Endothelial cell of umbilical vein (primary cell): ENCODE measurements around the gene CCK. TPM values are rescaled to one million over a fixed set of nuclear protein-coding genes. Genes with fewer than 3 reads are reported as not detected.
"Not testable (repeated sequence)": the region's sequence is repeated elsewhere in the genome, so short reads cannot be mapped to it uniquely, and the experiment has no call there.

Experiments used
- BruUV-seq: library from RNA; stranded (reverse); fragments of 400-500 nt; replicated peaks from 2 replicates; lab custom pipeline; 2021; lab: Mats Ljungman, UMichigan
- CTCF ChIA-PET: fragments of 300-600, 350-600 bp; sonication (Branson Sonifier 250); formaldehyde crosslinking; loops from one replicate; lab custom pipeline; 2021; ENCODE audit warnings: antibody characterized with exemption, inconsistent platforms; lab: Charles Lee
- POLR2A ChIA-PET: fragments of 300-600, 350-600 bp; sonication (Branson Sonifier 250); formaldehyde crosslinking; loops from one replicate; lab custom pipeline; 2021; ENCODE audit warnings: antibody characterized with exemption, inconsistent platforms; lab: Charles Lee
- DNase-seq: peaks from one replicate; pipeline ENCODE4 v3.0.0-alpha.2; 2011; ENCODE audit warnings: low read depth, low spot score
- FAIRE-seq: peaks from 2 replicates; lab custom pipeline; 2011; peaks lifted over from hg19 to GRCh38; lab: Jason Lieb, UNC
- H2AFZ ChIP-seq: 2 replicates; pipeline ENCODE4 v1.6.0; 2012; ENCODE audit warnings: low read depth, low read length, control low read depth, inconsistent platforms
- H3K27ac ChIP-seq: 2 replicates; pipeline ENCODE4 v1.5.1; 2011; ENCODE audit warnings: low read depth, mild to moderate bottlenecking, control low read depth, low read length, moderate library complexity; ENCODE audit not compliant: insufficient read depth
- H3K27me3 ChIP-seq, 2 experiments: 2 replicates each; pipeline versions ENCODE4 v1.6.0 to v1.6.1; 2011; ENCODE audit warnings: low read length in 2 of 2, mixed read lengths in 1 of 2; ENCODE audit not compliant: control insufficient read depth in 2 of 2, insufficient read depth in 2 of 2
- H3K36me3 ChIP-seq, 2 experiments: 2 replicates in 1 of 2; 3 replicates in 1 of 2; pipeline ENCODE4 v1.5.1; 2011; ENCODE audit warnings: low read length in 2 of 2, mild to moderate bottlenecking in 1 of 2, moderate library complexity in 1 of 2; ENCODE audit not compliant: control insufficient read depth in 2 of 2, insufficient read depth in 2 of 2; ENCODE audit errors: extremely low read depth in 1 of 2
- H3K4me1 ChIP-seq: 3 replicates; pipeline ENCODE4 v1.5.1; 2011; ENCODE audit warnings: mild to moderate bottlenecking, low read length; ENCODE audit not compliant: control insufficient read depth, insufficient read depth; ENCODE audit errors: extremely low read depth
- H3K4me2 ChIP-seq: 2 replicates; pipeline ENCODE4 v1.6.1; 2011; ENCODE audit warnings: low read length, control low read depth, mixed read lengths; ENCODE audit not compliant: insufficient read depth
- H3K4me3 ChIP-seq, 3 experiments: fragments of 200-600 bp in 1 of 3; sonication (generic), shearing (Covaris generic) in 1 of 3; replicated peaks in 1 of 3; 2 replicates each; pipeline ENCODE4 v1.5.1; 2011 to 2016; ENCODE audit warnings: control low read depth in 3 of 3, low read length in 3 of 3, mild to moderate bottlenecking in 2 of 3, inconsistent platforms in 1 of 3, low read depth in 1 of 3, moderate library complexity in 1 of 3; ENCODE audit not compliant: insufficient read depth in 1 of 3
- H3K79me2 ChIP-seq: 2 replicates; pipeline ENCODE4 v1.6.0; 2012; ENCODE audit warnings: low read length, inconsistent platforms; ENCODE audit not compliant: control insufficient read depth, insufficient read depth
- H3K9ac ChIP-seq: replicated peaks from 2 replicates; pipeline ENCODE3; 2011; ENCODE audit warnings: low read length, control low read depth; ENCODE audit not compliant: insufficient read depth; ENCODE audit errors: extremely low read depth
- H3K9me1 ChIP-seq: replicated peaks from 3 replicates; pipeline ENCODE4 v1.6.0; 2011; ENCODE audit warnings: mild to moderate bottlenecking, low read length; ENCODE audit not compliant: control insufficient read depth, insufficient read depth; ENCODE audit errors: extremely low read depth
- H3K9me3 ChIP-seq: replicated peaks from 2 replicates; pipeline ENCODE4 v1.5.1; 2012; ENCODE audit warnings: low read length, inconsistent platforms; ENCODE audit not compliant: control insufficient read depth, insufficient read depth
- H4K20me1 ChIP-seq: replicated peaks from 2 replicates; pipeline ENCODE3; 2011; ENCODE audit warnings: mild to moderate bottlenecking, low read length; ENCODE audit not compliant: control insufficient read depth, insufficient read depth; ENCODE audit errors: extremely low read depth
- CTCF ChIP-seq, 2 donors: IDR thresholded peaks; 1 replicate in 1 of 2; 2 replicates in 1 of 2; pipeline ENCODE4 v1.5.1; 2011; ENCODE audit warnings: low read length in 2 of 2, mild to moderate bottlenecking in 2 of 2, moderate library complexity in 2 of 2, control low read depth in 1 of 2, inconsistent platforms in 1 of 2, low read depth in 1 of 2; ENCODE audit not compliant: insufficient read depth in 1 of 2; ENCODE audit errors: extremely low read depth in 1 of 2
- EZH2 ChIP-seq: IDR thresholded peaks from 2 replicates; pipeline ENCODE4 v1.6.1; 2012; ENCODE audit warnings: borderline replicate concordance, low read depth, mild to moderate bottlenecking, moderate library complexity, low read length, inconsistent platforms; ENCODE audit not compliant: severe bottlenecking
- MAX ChIP-seq: IDR thresholded peaks from 2 replicates; pipeline ENCODE4 v1.6.1; 2011; ENCODE audit not compliant: insufficient read depth, insufficient read length
- POLR2A ChIP-seq: IDR thresholded peaks from 2 replicates; pipeline ENCODE4 v1.6.1; 2012; ENCODE audit warnings: low read depth, mild to moderate bottlenecking, control low read depth, low read length
- dilution Hi-C: fragments of 300-500 bp; cut with MboI; formaldehyde crosslinking; loops from one replicate; pipeline ENCODE4 v1.15.0; 2019; ENCODE audit warnings: low sequenced_read_pairs; ENCODE audit not compliant: extremely low pct_ligation_motif_present
- intact Hi-C: fragments of 100-400 bp; cut with micrococcal nuclease; formaldehyde crosslinking; loops from one replicate; pipeline ENCODE4 v1.10.0; 2022
- polyA plus RNA-seq, 4 experiments: library from polyadenylated mRNA; depleted of rRNA in 3 of 4; stranded (reverse) in 3 of 4; unstranded in 1 of 4; fragments of >200 nt; gene quantifications; 2 replicates each; pipeline versions ENCODE4 v1.2.1 to v1.2.3, GENCODE V29; 2011 to 2012; ENCODE audit warnings: missing spikeins in 1 of 4
- total RNA-seq: library from RNA; stranded (reverse); gene quantifications from 2 replicates; pipeline ENCODE4 v1.2.3, GENCODE V29; 2021

The CCK gene
- total and polyA plus RNA-seq, 2 donors (not counting 3 experiments of a cell fraction or from before 2014, with no cell fraction given) = not detected

GRCh38 chr3:42287423-42287822, 21.4 kb upstream of the CCK start:
- H3K27me3 ChIP-seq, H3K9ac ChIP-seq, H4K20me1 ChIP-seq, BruUV-seq, intact Hi-C loops, H3K4me1 ChIP-seq, H3K9me1 ChIP-seq, dilution Hi-C loops, H3K4me2 ChIP-seq, H3K36me3 ChIP-seq, DNase-seq, H3K9me3 ChIP-seq, H3K4me3 ChIP-seq, H3K79me2 ChIP-seq, H3K27ac ChIP-seq, POLR2A ChIA-PET, CTCF ChIA-PET, FAIRE-seq, H2AFZ ChIP-seq: not testable (repeated sequence)

- no peak for DNase-seq
- Histone ChIP-seq H3K4me3 (no peak overlapping the region), H3K36me3 (no peaks in the 10 kb centered on the region), H2AFZ (no peak overlapping the region), H3K27ac (no peak overlapping the region), H3K9me3 (no peaks in the 10 kb centered on the region), H3K27me3 (peaks cover 3 to 5% of the 10 kb centered on the region in 2 experiments), H3K79me2 (no peaks in the 10 kb centered on the region), H3K4me2 (no peak overlapping the region), H3K9ac (no peak overlapping the region), H3K4me1 (no peaks in the 10 kb centered on the region), H4K20me1 (no peaks in the 10 kb centered on the region), H3K9me1 (no peaks in the 10 kb centered on the region)
- ChIA-PET POLR2A (no interaction called here), CTCF (interaction anchor here (1.5 kb wide), 1 partner anchor 17 kb away, joined by 3 read pairs; no protein-coding TSS in a partner anchor)
- dilution Hi-C loops = no loop called here
- TF ChIP-seq CTCF (IDR thresholded peaks at IDR 0.05; ENCODE audit: extremely low read depth in 1 of 2, insufficient read depth in 1 of 2, low read depth in 1 of 2, low read length in 2 of 2) (no peak), EZH2 (no peak), MAX (no peak), POLR2A (no peak)
- no peak for FAIRE-seq
- BruUV-seq = no TSS peak
- intact Hi-C loops = no loop called here
Measured at GRCh38 chr3:42277676-42278075, 11.7 kb upstream of the CCK start.
